Bone marrow (tissue), 2 donors: Measurements from ENCODE around the gene GUCY1A1.

Source experiments
- DNase-seq, 2 donors: peaks; one replicate each; lab custom pipeline; 2025; lab: John Stamatoyannopoulos, UW

The GUCY1A1 gene

DNA sequence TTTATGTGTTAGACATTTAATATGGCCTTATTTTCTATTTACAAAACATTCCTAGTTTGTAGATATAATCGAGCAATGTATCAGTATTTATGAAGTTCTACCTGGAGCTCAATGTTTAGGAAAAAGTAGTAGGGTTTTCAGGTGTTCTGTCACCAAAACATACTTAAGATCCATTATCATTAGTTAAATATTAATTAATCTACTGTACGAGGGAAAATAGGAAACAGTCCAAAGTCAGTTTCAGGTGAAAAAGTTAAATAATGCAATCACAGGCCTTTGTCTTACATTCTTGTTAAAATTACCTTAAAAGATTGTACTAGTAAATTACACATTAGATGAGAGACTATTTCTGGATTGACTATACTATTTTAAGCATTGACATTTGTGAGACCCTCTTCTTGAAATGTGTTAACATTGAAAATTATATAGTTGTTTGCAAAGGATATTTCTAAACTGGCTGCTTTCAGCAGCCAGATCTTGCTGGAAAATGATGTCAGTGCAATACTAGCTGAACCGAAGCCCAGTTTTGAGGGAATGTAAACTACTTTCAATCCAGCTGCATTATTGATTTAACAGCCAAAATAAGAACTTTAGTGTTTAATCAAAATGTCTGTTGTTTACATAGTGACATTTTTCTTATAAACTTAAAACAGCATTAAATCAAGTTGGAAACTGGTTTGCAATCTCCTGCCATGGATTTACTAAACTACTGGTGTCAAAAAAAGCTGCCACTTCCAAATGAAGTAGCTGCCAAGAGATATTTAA, 111.5 kb downstream of the GUCY1A1 start:
- no peak for DNase-seq

DNA sequence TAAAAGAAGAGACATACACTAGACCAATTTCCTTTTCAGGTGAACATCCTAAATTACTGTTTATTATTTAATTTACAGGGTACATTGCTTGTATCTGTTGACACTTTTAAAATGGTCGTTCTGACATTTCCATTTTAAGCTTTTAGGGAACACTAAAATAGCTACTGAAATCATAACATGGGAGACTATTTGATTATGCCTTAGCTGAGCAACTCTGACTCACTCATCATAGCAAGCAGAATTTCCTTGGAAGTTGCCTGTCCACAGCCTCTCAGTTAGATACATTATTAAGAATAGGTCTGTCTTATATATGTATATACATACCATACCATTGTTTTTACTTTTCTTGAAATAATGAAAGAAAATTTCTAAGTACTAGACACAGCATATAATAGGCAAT, 114.1 kb downstream of the GUCY1A1 start:
- no peak for DNase-seq

DNA sequence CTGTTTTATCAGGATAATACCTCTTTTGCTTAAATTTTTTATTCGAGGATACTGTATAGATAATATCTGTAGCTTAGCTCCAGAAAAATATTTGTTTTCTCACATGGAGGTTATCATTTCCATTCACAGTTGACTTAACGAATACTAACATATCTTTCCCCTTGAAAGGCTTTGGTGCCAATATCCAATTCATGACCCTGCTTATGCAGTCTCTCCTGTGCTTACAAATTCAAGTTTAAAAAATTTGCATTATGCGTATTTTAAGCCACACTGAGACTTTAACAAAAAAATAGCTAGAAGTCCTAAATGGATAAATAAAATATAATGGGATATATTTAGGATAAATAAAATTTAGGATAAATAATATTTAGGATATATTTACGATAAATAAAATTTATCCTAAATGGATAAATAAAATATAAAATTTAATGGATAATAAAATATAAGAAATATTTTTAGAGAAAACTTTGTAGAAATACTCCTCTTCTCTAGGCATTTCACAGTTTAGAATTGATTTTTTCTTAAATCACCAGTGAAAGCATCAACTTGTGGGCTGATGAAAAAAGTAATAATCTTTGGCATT, 114.7 kb downstream of the GUCY1A1 start:
- no peak for DNase-seq
